ENCODE data around the gene ADAD2.

Gene ADAD2

DNA sequence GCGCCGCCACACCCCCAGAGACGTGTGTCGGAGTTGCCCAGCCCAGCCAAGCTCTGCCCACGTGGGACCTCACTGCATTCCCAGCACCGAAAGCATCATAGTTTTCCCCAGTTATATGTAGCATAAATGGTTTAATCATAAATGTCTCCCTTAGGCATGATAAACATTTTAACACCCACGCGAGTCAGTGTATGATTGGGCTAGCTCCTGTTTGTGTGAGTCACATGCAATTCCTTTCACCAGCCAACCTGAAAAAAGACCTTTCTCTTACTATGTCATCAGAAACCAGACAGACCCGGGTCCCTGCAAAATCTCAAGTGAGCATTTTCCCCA is 13.2 kb upstream of the ADAD2 start:
- DNase-seq, result no peak

DNA sequence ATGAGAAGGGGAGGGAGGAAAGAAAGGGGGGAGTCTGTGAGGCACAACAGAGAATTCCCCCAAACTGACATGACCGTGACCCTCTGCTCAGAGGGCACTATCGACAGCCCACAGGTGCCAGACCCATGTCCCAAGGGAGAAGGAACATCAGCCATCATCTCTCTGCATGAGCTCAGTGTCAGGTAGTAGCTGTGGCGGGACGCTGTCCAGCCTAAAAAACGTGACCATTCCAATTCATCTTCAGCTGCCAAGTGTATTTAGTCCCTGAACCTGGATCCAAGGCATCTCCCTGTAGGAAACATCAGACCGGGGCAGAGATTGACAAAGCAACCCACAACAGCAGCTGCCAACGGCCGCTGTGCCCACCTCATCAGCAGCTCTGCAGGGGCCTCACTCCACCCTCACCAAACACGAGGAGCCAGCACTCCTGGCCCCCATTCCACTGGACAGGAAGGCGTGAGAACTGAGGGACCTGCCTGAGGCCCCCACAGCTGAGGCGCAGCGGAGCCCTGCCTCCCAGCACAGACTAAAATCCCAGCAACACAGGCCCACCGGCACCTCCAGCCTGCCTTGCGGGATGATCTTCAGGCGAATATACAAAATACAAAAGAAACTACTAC is 12.7 kb upstream of the ADAD2 start:
- no peak for DNase-seq

DNA sequence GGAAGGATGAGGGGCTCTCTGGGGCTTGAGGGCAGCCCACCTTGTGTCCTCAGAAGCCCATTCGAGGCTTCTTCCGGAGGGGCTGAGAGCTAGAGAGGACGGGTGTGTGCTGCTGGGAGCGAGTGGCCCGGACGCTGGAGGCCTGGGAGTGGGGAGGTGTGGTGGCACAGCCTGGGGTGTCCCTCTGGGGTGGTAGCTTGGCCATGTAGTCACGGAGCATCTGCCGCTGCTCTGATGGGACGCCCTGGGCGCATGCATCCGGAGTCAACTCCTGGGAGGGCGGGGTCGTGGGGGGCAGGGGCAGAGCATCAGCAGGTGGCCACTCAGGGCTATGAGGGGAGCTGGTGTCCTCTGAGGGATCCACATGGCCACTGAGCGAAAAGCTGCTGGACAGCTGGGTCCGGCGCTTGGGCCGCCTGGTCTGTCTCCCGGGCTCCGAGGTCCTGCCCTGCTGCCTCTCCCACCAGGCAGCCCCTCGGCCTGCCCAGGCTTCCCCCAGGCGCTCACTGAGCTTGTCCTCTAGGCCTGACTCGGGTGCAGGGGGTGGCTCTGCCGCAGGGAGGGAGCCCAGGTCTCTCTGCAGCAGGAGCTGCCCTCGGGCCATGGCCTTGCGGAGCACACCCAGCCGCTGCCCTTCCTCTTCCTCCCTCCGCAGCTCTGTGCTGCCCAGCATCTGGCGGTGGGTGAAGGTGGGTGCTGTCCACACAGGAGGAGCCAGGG is 11.9 kb upstream of the ADAD2 start:
- no peak for DNase-seq

DNA sequence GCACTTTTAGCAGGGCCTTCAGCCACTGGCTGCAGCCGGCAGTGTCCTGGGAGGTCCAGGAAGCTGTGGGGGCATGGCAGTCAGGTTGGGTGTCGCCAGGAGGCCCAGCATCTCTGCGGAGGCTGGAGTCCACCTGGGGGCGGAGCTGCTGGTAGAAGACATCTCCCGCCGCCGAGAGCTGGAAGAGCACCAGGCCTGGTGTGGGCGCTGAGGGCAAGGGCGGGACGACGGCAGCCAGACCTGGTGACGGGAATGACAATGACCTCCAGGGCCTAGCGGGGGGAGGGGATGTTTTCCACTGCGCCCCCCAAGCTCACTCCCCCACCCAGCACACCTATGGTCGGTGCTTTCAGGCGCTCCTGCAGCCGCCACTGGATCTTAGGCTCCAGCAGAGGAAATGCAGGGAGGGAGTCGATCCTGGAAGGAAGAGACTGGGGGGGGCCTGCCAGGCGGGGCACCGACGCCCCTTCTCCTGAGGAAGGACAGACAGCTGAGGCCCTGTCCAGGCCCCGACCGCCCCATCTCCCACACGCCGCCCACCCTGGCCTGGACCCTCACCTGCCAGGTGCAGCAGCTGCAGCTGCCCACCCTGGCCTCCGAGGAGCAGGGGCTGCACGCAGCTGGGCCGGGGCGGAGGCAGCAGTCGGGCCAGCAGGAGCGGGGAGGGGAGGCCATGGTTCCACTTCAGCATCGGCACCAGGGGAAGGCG is 11.2 kb upstream of the ADAD2 start:
- DNase-seq, result no peak

DNA sequence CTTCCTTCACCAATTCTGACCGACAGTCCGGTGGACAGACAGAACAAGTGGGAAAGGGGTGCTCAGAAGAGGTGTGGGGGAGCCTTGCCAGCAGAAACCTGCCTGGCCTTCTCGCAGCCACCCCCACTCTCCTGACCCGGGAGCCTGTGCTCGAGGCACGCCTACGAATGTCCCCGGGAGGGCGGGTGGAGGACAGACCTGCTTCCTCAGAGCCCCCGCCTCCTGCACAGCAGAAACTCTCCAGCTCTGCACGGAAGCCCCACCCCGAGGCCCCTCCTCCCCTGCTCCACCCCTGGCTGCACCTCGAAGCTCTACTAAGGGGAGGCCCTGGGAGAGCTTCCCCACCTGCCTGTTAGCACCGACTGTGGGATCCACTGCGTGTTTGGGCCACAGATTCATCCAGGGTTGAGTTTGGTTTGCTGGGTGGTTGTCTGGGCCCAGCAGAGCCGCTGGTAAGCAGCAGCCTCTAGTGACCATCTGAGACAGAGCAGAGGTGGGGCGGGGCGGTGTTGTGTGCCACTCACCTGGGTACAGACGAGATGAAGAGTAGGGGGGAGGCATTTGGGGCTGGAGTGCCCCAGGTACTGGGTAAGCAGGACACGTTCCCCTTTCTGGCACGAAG is 10.3 kb upstream of the ADAD2 start:
- DNase-seq, result no peak

DNA sequence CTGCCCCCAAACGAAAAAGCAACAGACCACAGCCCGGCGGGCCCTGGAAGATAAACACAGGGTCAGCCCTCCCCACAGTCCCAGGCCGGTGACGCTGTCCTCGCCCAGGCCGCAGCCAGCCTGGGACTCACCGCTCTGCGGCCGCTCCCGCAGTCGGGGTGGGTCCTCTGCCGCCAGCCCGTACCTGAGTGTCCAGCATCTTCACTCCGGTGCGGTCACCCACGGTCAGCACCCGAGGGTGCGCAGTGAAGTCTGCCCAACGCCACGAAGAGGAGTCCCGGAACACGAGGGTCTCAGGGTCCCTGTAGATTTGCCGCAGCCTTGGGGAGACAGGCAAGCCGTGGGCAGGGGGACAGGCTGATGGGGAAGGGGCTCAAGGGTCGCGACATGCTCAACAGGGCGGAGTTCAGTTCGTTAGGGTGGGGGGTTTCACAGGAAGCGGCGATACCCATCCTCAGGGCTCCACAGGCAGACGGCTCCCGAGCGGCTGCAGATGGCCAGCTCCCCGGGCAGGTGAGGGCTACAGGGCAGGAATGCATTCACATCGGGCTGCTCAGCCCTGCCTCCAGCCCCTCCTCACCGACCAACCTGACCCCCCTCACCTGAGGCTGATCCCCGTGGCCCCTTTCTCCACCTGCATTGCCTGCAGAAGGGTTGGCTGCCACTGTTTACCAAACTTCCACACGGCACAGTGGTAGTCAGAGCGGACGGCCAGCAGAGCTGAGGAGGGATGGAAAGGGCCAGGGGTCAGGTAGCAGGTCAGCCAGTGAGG is 9.6 kb upstream of the ADAD2 start:
- DNase-seq, result no peak

DNA sequence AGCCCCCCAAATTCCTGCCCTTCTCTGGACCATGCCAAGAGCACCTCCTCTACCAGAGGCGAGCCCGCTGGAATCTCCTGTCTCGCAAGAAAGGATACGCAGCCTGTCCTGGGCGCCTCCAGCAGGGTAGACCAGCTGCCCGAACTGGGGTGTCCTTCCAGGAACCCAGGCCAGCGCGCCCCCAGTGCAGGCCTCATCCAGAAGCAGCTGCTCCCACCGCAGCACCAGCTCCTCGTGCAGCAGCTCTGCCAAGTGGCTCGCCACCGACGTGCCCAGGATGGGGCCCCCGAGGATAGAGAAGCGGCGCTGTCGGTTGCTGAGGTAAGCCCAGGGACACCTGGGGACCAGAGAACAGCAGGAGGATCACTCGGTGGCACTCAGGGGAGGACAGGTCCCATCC is 8.9 kb upstream of the ADAD2 start:
- DNase-seq, result no peak

DNA sequence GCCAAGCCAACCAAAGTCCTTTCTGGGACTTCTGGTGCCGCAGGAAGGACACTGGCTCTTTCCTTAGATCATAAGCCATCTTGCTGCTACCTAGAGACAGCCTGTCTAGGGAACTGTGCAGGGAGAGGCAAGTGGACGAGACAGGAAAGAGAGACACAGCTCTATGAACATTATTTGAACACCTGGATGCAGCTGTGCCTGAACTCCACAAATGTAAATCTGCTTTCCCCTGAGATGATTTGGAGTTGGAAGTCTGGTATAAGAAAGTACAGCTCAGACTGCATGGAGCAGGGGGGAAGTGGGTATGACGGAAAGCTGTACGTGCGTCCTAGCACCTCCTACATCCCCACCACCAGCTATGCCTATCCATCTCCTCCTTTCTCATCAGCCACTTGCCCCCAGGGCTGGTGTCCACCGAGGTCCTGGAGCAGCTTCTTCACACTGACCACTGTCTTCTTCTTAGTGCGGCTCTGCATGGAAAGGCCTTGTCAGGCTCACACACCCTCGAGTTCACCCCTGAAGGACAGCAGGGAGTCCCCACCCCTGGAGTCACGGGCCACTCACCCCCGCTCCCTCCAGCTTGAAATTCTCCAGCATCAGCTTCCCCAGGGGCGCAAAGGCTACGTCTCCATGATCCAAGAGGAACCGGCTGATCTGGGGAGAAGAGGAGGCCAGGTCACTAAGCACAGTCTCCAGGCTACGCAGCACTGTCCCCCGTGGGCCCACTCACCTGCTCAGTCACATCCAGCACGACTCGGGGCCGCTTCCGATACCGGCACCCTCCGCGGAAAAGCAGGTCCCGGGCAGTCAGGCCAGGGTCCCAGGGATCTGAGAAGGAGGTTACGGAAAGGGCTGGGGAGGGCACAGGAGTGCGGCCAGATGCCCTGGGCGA is 8.0 kb upstream of the ADAD2 start:
- no peak for DNase-seq

DNA sequence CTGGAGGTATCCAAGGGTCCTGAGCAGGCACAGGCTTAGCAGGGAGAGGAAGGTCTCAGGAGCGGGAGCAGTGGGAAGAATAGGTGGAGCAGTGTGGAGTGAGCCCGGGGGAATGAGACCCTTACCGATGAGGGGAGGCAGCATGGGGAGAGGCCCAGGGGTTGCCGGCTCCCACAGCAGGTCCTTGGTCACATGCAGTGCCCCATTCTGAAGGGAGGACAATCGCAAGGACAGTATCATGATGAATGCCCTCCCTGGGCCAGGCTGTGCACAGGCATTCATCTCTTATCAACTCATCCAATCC is 7.4 kb upstream of the ADAD2 start:
- no peak for DNase-seq

DNA sequence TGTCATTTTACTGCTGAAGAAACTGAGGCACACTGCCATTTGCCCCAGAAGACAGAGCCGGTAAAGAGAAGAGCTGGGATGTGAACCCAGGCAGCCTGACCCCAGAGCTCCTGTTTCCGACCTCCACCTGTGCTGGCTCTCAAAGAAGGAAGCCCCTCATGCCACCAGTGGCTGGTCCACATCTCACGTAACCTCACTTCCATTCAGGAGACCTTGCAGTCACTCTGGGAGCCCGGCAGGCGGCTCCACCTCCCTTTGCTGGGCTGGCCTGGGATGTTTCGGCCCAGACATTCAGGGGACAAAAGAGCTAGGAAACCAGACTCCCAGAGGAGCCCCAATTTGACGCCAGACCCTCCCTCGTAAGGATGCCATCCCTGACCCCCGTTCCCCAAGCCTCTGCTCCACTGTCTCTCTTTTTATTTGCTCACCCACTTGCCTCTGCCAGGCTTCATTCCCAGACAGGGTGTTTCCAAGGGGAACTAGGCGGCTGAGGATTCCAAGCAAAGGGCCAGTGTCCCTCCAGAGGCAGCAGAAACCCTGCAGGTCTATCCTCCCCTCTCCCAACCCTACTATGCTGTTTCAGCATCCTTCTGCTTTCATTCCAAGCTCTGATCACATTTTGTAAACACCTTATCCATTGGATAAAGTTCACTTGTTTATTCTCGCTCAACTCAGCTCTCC is 6.9 kb upstream of the ADAD2 start:
- DNase-seq, result no peak

DNA sequence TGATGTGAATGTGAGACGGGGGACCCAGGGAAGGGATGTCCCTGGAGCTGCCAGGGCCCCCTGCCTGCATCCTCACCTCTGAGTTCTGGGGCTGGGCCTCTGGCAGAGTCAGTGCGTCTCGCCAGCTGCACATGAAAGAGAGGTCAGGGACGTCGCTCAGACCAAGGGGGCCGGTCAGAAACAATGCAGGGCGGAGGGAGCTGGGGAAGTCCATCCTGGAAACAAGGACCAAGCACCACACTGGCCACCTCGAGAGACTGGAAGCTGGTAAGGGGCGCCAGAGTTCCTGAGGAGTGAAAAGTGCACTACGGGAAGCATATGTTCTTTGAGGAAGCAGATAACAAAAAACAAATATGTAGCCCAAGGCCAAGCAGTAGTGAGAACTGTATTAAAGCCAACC is 6.2 kb upstream of the ADAD2 start:
- DNase-seq, result no peak

DNA sequence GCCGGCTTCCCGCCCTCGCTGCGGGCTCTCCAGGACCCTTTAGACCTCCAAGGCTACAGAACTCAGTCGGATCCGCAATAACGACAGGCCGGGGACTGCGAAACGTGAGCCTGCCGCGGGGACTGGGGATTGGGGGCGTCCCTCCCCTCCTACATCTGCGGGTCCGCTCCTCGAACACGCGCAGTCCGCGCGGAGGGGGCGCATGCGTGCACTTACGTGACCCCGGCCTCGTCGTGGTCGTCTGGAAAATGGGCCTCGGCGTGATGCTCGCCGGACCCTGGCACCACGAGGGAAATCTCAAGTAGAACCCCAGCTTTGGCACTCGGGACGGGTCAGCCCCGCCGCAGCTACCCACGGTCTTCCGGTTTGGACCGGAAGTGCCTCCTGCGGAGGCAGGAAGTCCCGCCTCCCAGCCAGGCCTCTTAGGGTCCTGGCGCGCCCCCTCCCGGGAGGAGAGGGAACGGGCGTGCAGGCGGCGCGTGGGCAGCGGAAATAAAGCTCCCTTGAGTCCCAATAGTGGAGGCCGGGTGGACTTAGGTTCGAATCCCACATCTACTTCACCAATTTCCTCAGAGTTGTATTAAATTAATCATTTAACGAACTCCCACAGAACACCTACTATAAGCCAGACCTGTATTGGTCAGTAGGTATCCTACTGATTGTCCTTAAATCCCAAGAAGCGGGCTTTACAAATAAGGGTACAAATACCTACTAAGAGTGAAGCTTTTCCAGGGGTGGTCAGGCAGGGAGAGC is 4.1 kb upstream of the ADAD2 start, which contains the start of gene TAF1C:
TAF1C (minus strand) TSS at position 373 of the 753 bp plus-strand sequence. CDS start 2,069 bp downstream, outside the sequence.
- DNase-seq, result peak; percentile 93

DNA sequence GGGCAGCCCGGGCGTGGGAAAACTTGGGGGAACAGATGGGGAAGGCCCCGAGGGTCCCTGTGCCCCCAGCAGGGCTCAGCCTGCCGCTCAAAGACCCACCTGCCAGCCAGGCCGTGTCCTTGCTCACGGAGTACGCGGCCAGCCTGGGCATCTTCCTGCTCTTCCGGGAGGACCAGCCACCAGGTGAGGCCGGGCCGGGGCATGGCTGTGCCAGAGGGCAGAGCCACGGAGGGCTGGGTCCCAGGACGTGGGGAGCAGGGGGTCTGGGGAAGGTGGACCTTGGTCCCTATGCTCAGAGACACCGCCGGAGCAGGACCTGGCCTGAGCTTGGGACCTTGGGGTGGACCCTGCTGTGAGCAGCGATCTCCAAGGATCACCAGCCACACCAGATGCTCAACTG is 509 bp downstream of the ADAD2 start:
- no peak for DNase-seq

DNA sequence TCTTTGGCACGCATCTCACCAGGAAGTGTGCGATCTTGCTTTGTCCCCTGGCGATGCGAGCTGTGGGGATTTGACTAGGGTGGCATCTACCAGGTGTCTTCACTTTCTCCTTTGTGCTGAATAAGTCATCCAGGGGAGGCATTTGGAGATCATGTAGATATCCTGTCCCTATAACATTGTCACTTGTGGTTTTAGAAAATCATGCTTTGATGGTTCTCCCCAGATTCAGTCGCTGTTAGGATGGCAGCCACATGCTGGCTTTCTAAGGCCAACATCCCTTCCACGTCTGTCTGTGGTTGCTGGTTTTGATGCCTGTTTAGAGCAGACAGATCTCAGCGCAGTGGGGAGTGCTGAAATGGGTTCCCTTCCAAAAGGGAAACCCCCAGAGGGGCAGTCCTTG is 2.5 kb downstream of the ADAD2 start:
- DNase-seq, result no peak

DNA sequence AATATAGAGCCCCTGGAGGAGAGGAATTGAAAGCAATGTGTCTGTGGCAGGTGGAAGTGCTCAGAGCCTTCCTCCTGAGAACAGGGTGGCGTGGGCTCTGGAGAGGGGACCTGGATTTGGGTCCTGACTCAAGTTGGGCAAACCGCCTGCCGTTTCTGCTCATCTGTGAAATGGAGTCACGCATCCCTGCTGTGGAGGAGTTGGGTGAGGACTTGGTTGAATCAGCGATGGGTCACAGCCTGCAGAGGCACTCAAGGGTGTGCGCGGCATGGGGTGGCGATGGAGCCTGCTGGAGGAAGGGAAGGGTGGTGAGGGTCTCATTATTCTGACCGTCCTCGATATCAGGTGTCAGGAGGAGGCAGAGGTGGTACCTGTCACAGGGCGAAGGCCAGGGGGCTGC is 3.1 kb downstream of the ADAD2 start:
- no peak for DNase-seq

DNA sequence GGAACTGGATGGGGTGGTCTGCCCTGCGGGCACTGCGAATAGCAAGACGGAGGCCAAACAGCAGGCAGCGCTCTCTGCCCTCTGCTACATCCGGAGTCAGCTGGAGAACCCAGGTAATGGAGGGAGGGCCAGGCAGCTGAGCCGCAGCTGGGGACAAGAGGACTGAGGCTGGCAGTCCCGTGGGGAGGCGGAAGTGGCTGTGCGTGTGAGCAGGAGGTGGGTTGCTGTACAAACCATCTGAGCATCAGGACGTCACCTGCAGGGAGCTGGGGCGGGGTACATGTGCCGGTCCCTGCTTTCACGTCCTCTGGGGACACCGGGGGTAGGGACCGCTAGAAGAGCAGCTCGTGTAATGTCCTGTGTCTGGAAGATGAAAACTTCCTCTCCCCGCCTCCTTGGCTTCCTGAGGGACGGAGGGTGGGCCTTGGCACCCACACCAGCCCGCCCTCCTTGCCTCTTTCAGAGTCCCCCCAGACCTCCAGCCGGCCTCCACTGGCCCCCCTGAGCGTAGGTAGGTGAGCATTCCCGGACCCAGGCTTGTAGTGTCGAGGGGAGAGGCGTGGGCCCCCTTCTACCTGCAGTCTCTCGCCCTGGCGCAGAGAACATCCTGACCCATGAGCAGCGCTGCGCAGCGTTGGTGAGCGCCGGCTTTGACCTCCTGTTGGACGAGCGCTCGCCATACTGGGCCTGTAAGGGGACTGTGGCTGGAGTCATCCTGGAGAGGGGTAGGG is 3.7 kb downstream of the ADAD2 start:
- DNase-seq, result no peak

DNA sequence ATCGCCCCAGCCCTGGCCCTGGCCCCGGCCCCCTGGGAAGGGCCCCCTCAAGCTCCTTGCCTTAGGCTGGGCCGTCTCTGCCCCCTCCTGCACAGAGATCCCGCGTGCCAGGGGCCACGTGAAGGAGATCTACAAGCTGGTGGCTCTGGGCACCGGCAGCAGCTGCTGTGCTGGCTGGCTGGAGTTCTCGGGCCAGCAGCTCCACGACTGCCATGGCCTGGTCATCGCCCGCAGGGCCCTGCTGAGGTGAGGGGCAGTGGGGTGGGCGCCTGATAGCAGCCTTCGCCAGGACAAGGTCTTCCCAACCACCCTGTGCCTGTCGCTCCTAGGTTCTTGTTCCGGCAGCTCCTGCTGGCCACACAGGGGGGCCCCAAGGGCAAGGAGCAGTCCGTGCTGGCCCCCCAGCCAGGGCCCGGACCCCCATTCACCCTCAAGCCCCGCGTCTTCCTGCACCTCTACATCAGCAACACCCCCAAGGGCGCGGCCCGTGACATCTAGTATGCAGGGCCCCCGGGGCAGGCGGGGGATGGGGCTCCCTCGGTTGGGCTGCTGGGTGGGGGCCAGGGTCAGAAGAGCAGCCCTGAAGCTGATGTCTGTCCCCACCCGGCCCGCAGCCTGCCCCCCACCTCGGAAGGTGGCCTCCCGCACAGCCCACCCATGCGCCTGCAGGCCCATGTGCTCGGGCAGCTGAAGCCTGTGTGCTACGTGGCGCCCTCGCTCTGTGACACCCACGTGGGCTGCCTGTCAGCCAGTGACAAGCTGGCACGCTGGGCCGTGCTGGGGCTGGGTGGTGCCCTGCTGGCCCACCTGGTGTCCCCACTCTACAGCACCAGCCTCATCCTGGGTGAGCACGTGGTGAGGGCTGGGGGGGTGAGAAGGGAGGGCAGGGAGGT is 4.5 kb downstream of the ADAD2 start:
- no peak for DNase-seq

DNA sequence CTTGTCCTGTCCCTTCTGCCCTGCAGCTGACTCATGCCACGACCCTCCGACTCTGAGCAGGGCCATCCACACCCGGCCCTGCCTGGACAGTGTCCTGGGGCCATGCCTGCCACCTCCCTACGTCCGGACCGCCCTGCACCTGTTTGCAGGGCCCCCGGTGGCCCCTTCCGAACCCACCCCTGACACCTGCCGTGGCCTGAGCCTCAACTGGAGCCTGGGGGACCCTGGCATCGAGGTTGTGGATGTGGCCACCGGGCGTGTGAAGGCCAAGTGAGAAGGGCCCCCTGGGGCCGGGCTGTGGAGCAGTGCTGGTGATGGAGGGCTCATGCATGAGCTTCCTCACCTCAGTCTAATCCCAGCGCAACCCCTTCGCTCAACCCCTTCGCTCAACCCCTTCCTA is 5.1 kb downstream of the ADAD2 start:
- DNase-seq, result no peak

Measured in right hindlimb (tissue), 1 donor.